Mucosa of rectum (tissue), 2 donors: ENCODE results near the gene HLA-DPA1.

Experiments
- H3K27ac ChIP-seq, 2 donors: one replicate each; pipeline ENCODE4 v1.7.0; 2013; ENCODE audit warnings: inconsistent platforms in 2 of 2, low read depth in 2 of 2, low read length in 2 of 2
- H3K27me3 ChIP-seq, 2 donors: one replicate each; pipeline ENCODE4 v1.7.0; 2013; ENCODE audit warnings: low read length in 2 of 2; ENCODE audit not compliant: control insufficient read depth in 2 of 2, insufficient read depth in 2 of 2
- H3K36me3 ChIP-seq, 2 donors: one replicate each; pipeline ENCODE4 v1.7.0; 2013; ENCODE audit warnings: low read length in 2 of 2; ENCODE audit not compliant: control insufficient read depth in 2 of 2, insufficient read depth in 2 of 2
- H3K4me1 ChIP-seq, 2 donors: one replicate each; pipeline ENCODE4 v1.7.0; 2013; ENCODE audit warnings: low read length in 2 of 2, mild to moderate bottlenecking in 1 of 2; ENCODE audit not compliant: control insufficient read depth in 2 of 2, insufficient read depth in 2 of 2
- H3K4me3 ChIP-seq, 2 donors: one replicate each; pipeline ENCODE4 v1.7.0; 2013; ENCODE audit warnings: low read length in 2 of 2
- H3K9ac ChIP-seq, 2 donors: one replicate each; pipeline ENCODE4 v1.7.0; 2013; ENCODE audit warnings: low read length in 2 of 2, low read depth in 1 of 2, mild to moderate bottlenecking in 1 of 2
- H3K9me3 ChIP-seq, 2 donors: one replicate each; pipeline ENCODE4 v1.7.0; 2013; ENCODE audit warnings: low read length in 2 of 2; ENCODE audit not compliant: control insufficient read depth in 2 of 2
- donor health status: healthy.
- donor health status: Normal muscosa, but diverticular disease.

Gene HLA-DPA1

DNA sequence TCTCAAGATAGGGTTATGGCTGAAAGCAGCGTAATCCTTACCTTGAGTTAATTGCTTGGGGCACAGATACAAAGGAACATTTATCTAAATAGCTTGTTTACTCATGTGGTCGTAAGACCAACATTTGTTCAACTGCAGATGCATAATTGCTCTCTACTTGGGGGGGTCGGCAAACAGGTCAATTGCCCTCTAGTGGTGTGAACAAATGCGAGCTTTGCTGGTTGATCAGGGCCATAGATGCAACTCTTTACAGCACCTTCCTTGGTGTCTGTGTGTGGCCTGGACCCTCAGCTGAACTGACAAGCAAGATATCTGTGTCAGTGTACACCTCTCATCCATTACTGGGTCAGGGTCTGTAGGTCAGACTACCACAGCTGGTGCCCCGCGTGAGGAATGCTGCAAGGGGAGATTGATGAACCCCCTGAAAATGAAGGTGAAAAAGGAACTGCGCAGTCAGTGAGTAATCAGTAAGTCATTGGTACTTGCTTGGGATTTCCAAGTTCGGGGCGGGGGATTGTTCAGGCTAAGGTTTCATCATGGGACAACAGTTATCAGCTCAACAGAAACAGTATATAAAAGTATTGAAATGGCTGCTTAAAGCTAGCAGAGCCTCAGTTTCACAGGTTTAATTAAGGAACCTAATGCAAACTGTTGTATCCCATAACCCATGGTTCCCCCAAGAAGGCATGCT lies 24.0 kb downstream of the HLA-DPA1 start:
- Histone ChIP-seq H3K9ac (no peak overlapping the region), H3K27ac (no peak overlapping the region), H3K36me3 (no peaks in the 10 kb centered on the region), H3K9me3 (no peaks in the 10 kb centered on the region), H3K4me1 (no peaks in the 10 kb centered on the region), H3K27me3 (peaks cover 3 to 4% of the 10 kb centered on the region in 2 donors), H3K4me3 (no peak overlapping the region)

DNA sequence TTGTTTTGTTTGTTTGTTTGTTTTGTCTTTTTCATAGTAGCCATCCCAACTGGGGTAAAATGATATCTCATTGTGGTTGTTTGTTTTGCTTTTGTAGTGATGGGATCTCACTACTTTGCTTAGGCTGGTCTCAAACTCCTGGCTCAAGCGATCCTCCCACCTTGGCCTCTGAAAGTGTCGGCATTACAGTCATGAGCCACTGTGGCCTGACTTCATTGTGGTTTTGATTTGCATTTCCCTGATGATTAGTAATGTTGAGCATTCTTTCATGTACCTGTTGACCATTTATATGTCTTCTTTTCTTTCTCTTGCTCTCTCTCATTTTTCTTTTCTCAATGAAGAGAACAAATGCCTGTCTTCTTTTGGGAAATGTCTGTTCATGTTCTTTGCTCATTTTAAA lies 33.3 kb downstream of the HLA-DPA1 start:
- H3K4me1 ChIP-seq = no peaks in the 10 kb centered on the region

GRCh38 chr6:33036535-33036934 lies 36.9 kb downstream of the HLA-DPA1 start:
- peaks cover 0 to 10% of the 10 kb centered on the region in 2 donors for H3K27me3 ChIP-seq
- no peak overlapping the region for H3K4me3 ChIP-seq
- no peaks in the 10 kb centered on the region for H3K9me3 ChIP-seq
- no peak overlapping the region for H3K9ac ChIP-seq
- no peaks in the 10 kb centered on the region for H3K36me3 ChIP-seq
- no peaks in the 10 kb centered on the region for H3K4me1 ChIP-seq
- no peak overlapping the region for H3K27ac ChIP-seq

More for the DNA sequence above, 33.3 kb downstream of the HLA-DPA1 start:
- no peak overlapping the region for H3K9ac ChIP-seq
- H3K4me3 ChIP-seq = no peak overlapping the region
- H3K36me3 ChIP-seq = no peaks in the 10 kb centered on the region
- H3K9me3 ChIP-seq = no peaks in the 10 kb centered on the region
- no peak overlapping the region for H3K27ac ChIP-seq
- peaks cover 0 to 3% of the 10 kb centered on the region in 2 donors for H3K27me3 ChIP-seq

- Histone ChIP-seq H3K9ac (no peak overlapping the region), H3K36me3 (no peaks in the 10 kb centered on the region), H3K4me1 (no peaks in the 10 kb centered on the region), H3K4me3 (no peak overlapping the region), H3K27ac (no peak overlapping the region), H3K27me3 (peaks cover 0 to 10% of the 10 kb centered on the region in 2 donors), H3K9me3 (no peaks in the 10 kb centered on the region)
Observed at GRCh38 chr6:33034554-33034953, 38.9 kb downstream of the HLA-DPA1 start.

DNA sequence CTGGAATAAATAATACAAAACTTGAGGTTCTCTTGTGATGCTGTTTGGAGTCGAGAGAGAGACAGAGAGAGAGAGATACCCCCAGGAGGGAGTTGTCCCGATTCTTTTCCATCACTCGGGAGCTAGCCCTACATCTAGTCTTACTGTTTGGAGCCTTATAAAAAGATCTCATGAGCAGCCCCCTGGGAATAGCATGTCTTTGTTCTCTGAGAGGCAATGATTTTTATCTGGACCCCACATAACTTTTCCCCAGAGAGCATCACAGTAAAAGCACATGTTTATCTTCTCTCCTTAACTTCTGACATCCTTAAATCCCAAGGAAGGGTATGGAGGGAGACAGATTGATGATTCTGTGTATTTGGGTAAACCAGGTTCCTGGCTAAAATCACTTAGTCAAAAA lies 43.2 kb downstream of the HLA-DPA1 start:
- Histone ChIP-seq H3K4me1 (no peaks in the 10 kb centered on the region), H3K27me3 (peaks cover 0 to 10% of the 10 kb centered on the region in 2 donors), H3K36me3 (no peaks in the 10 kb centered on the region), H3K4me3 (no peak overlapping the region), H3K27ac (peak overlapping the region; percentile 70 to 81), H3K9me3 (no peaks in the 10 kb centered on the region), H3K9ac (no peak overlapping the region)

- Histone ChIP-seq H3K9me3 (no peaks in the 10 kb centered on the region), H3K4me3 (no peak overlapping the region), H3K4me1 (no peaks in the 10 kb centered on the region), H3K27ac (peak overlapping the region; percentile 70 to 81), H3K27me3 (peaks cover 0 to 10% of the 10 kb centered on the region in 2 donors), H3K9ac (peak overlapping the region in 1 of 2 donors; percentile 29), H3K36me3 (no peaks in the 10 kb centered on the region)
Observed at GRCh38 chr6:33029328-33030184, 43.9 kb downstream of the HLA-DPA1 start.

- no peaks in the 10 kb centered on the region for H3K36me3 ChIP-seq
- H3K27ac ChIP-seq = peak overlapping the region; percentile 38 to 81
- no peak overlapping the region for H3K4me3 ChIP-seq
- no peak overlapping the region for H3K9ac ChIP-seq
- H3K27me3 ChIP-seq = peaks cover 0 to 10% of the 10 kb centered on the region in 2 donors
- no peaks in the 10 kb centered on the region for H3K9me3 ChIP-seq
- H3K4me1 ChIP-seq = no peaks in the 10 kb centered on the region
Observed at GRCh38 chr6:33028220-33028849, 45.1 kb downstream of the HLA-DPA1 start.

DNA sequence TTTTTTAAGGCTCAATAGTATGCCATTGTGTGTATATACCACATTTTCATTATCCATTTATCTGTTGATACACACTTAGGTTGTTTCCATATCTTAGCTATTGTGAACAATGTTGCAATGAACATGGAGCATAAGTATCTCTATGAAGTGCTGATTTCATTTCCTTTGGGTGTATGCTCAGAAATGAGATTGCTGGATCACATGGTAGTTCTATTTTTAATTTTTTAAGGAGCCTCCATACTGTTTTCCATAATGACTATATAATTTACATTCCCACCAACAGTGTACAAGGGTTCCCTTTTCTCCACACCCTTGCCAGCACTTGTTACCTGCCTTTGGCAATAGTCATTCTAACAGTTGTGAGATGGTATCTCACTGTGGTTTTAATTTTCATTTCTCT lies 48.9 kb downstream of the HLA-DPA1 start:
- Histone ChIP-seq H3K36me3 (no peaks in the 10 kb centered on the region), H3K9ac (no peak overlapping the region), H3K27ac (no peak overlapping the region), H3K4me1 (peaks cover 0 to 6% of the 10 kb centered on the region in 2 donors), H3K9me3 (no peaks in the 10 kb centered on the region), H3K27me3 (peaks cover 0 to 3% of the 10 kb centered on the region in 2 donors), H3K4me3 (no peak overlapping the region)

DNA sequence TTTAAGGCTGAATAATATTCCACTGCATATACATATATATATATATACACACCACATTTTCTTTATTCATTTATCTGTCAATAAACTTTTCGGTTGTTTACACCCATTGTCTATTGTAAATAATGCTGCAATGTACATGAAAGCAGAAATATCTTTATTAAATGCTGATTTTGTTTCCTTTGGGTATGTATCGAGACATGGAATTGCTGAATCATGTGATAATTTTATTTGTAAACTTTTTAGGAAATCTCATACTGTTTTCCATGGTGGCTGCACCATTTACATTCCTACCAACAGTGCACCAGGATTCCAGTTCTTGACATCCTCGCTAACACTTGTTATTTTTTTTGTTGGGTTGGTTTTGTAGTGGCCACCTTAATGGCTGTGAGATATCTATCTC lies 49.9 kb downstream of the HLA-DPA1 start:
- Histone ChIP-seq H3K4me3 (no peak overlapping the region), H3K4me1 (peaks cover 0 to 12% of the 10 kb centered on the region in 2 donors), H3K27ac (no peak overlapping the region), H3K9ac (no peak overlapping the region), H3K36me3 (no peaks in the 10 kb centered on the region), H3K27me3 (peaks cover 0 to 3% of the 10 kb centered on the region in 2 donors), H3K9me3 (no peaks in the 10 kb centered on the region)

DNA sequence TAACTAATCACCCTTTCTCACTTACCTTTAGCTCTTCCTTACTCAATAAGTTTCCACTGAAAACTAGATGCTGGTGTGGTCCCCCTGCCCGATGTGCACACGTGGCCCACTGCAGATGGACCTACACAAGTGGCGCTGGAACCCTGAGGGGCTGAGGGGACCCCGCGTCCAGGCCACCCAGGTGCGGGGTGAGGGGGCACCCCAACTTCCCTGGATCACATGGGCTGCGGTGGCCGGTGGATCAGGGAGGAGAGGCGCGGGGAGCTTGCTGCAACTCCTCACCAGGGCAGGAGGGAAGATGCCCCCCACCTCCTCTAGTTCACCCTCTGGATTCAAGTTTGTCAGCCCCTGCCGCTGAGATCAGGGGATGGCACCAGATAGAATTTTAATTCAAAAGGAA lies 51.5 kb downstream of the HLA-DPA1 start:
- Histone ChIP-seq H3K9me3 (no peaks in the 10 kb centered on the region), H3K4me1 (peaks cover 0 to 12% of the 10 kb centered on the region in 2 donors), H3K27me3 (no peaks in the 10 kb centered on the region), H3K4me3 (no peak overlapping the region), H3K27ac (no peak overlapping the region), H3K9ac (no peak overlapping the region), H3K36me3 (no peaks in the 10 kb centered on the region)
